Measurements from ENCODE around the gene DOCK1.

GRCh38 chr10:127033216-127034033 lies 128.2 kb downstream of the DOCK1 start:
- TF ChIP-seq CTCF (IDR thresholded peaks at IDR 0.05), result no peak
- TF ChIP-seq ZFX (IDR thresholded peaks at IDR 0.05; ENCODE audit: borderline replicate concordance), result no peak

Measured in 22Rv1 (cell line).